A673 (cell line): ENCODE measurements around the gene PDE5A.

Experiments used
- CTCF ChIP-seq: fragments of 300-800, 200-600 bp; sonication (generic); conservative IDR thresholded peaks from 2 replicates; pipeline ENCODE4 v1.5.1; 2017; ENCODE audit warnings: low read depth, mild to moderate bottlenecking, antibody characterized with exemption, low read length, moderate library complexity, mixed read lengths
- EZH2 ChIP-seq: fragments of 200-600 bp; sonication (generic); IDR thresholded peaks from 2 replicates; pipeline ENCODE4 v1.6.1; 2017; ENCODE audit warnings: borderline replicate concordance, low read depth, mild to moderate bottlenecking, mixed read lengths, antibody characterized with exemption, low read length; ENCODE audit not compliant: poor library complexity, severe bottlenecking

- TF ChIP-seq CTCF (no peak), EZH2 (no peak)
Measured at GRCh38 chr4:119543187-119543586, 85.4 kb downstream of the PDE5A start.
